ENCODE data around the gene NAV2. TPM values are rescaled to one million over a fixed set of nuclear protein-coding genes. Genes with fewer than 3 reads are reported as not detected.
A peak's percentile ranks its signal among the peaks of the same experiment; 100 is the strongest.

The NAV2 gene
- total RNA-seq, 4 donors from 2014 or later = 9.1 to 34.7 (median 22.2) TPM

- no peak for DNase-seq (ENCODE audit: low spot score in 2 of 2)
- 36% methylated on average over 2 of the region's 2 CpGs for WGBS
Measured at GRCh38 chr11:19905280-19905853, 192.7 kb downstream of the NAV2 start.

GRCh38 chr11:19906126-19906525 is 193.5 kb downstream of the NAV2 start:
- 88% methylated on average over 3 of the region's 3 CpGs for WGBS
- no peaks in the 10 kb centered on the region for H3K4me1 ChIP-seq
- H3K4me3 ChIP-seq = no peak overlapping the region
- no peak for TF ChIP-seq EP300 (IDR thresholded peaks at IDR 0.05)
- no peak for TF ChIP-seq POLR2AphosphoS5 (IDR thresholded peaks at IDR 0.05)
- no peak for TF ChIP-seq CTCF (IDR thresholded peaks at IDR 0.05)
- TF ChIP-seq POLR2A (IDR thresholded peaks at IDR 0.05) = no peak
- H3K36me3 ChIP-seq = no peaks in the 10 kb centered on the region
- H3K27me3 ChIP-seq = no peaks in the 10 kb centered on the region
- DNase-seq (ENCODE audit: low spot score in 2 of 2) = no peak
- no peak overlapping the region for H3K27ac ChIP-seq
- no peaks in the 10 kb centered on the region for H3K9me3 ChIP-seq

More at GRCh38 chr11:19905280-19905853, 192.7 kb downstream of the NAV2 start:
- no peaks in the 10 kb centered on the region for H3K4me1 ChIP-seq
- TF ChIP-seq CTCF (IDR thresholded peaks at IDR 0.05) (peak; percentile 19 to 43), POLR2A (IDR thresholded peaks at IDR 0.05) (no peak), EP300 (IDR thresholded peaks at IDR 0.05) (no peak), POLR2AphosphoS5 (IDR thresholded peaks at IDR 0.05) (no peak)
- H3K27me3 ChIP-seq = no peaks in the 10 kb centered on the region
- H3K4me3 ChIP-seq = no peak overlapping the region
- no peaks in the 10 kb centered on the region for H3K9me3 ChIP-seq
- no peak overlapping the region for H3K27ac ChIP-seq
- no peaks in the 10 kb centered on the region for H3K36me3 ChIP-seq

- Histone ChIP-seq H3K4me1 (no peaks in the 10 kb centered on the region), H3K9me3 (no peaks in the 10 kb centered on the region), H3K4me3 (no peak overlapping the region), H3K27ac (no peak overlapping the region), H3K27me3 (no peaks in the 10 kb centered on the region), H3K36me3 (no peaks in the 10 kb centered on the region)
- TF ChIP-seq EP300 (IDR thresholded peaks at IDR 0.05) (no peak), CTCF (IDR thresholded peaks at IDR 0.05) (no peak), POLR2AphosphoS5 (IDR thresholded peaks at IDR 0.05) (no peak), POLR2A (IDR thresholded peaks at IDR 0.05) (no peak)
- DNase-seq (ENCODE audit: low spot score in 2 of 2) = no peak
- 88% methylated on average over 5 of the region's 5 CpGs for WGBS
Measured at GRCh38 chr11:19907008-19907579, 194.5 kb downstream of the NAV2 start.

GRCh38 chr11:19907839-19908238 is 195.2 kb downstream of the NAV2 start:
- Histone ChIP-seq H3K9me3 (no peaks in the 10 kb centered on the region), H3K4me3 (no peak overlapping the region), H3K36me3 (no peaks in the 10 kb centered on the region), H3K27me3 (no peaks in the 10 kb centered on the region), H3K27ac (no peak overlapping the region), H3K4me1 (peaks cover 2% of the 10 kb centered on the region)
- 100% methylated on average over 3 of the region's 4 CpGs for WGBS
- no peak for DNase-seq (ENCODE audit: low spot score in 2 of 2)
- TF ChIP-seq CTCF (IDR thresholded peaks at IDR 0.05) (no peak), POLR2A (IDR thresholded peaks at IDR 0.05) (no peak), EP300 (IDR thresholded peaks at IDR 0.05) (no peak), POLR2AphosphoS5 (IDR thresholded peaks at IDR 0.05) (no peak)

GRCh38 chr11:19910931-19911330 is 198.3 kb downstream of the NAV2 start:
- no peak for DNase-seq (ENCODE audit: low spot score in 2 of 2)
- Histone ChIP-seq H3K27me3 (no peaks in the 10 kb centered on the region), H3K9me3 (no peaks in the 10 kb centered on the region), H3K27ac (no peak overlapping the region), H3K36me3 (no peaks in the 10 kb centered on the region), H3K4me1 (peaks cover 3% of the 10 kb centered on the region), H3K4me3 (no peak overlapping the region)
- no peak for TF ChIP-seq CTCF (IDR thresholded peaks at IDR 0.05)
- 74% methylated on average over 1 of the region's 1 CpG for WGBS
